Endothelial cell (in vitro differentiated cells): ENCODE results near the gene ODAD2. TPM values are rescaled to one million over a fixed set of nuclear protein-coding genes. Genes with fewer than 3 reads are reported as not detected.

Experiments used
- DNase-seq: peaks from one replicate; pipeline ENCODE4 v3.0.0; 2021; ENCODE audit warnings: low spot score
- H3K27ac Mint-ChIP-seq: one replicate; pipeline ENCODE4 v1.8.0; 2021; ENCODE audit warnings: mixed read lengths, inconsistent platforms; ENCODE audit not compliant: unreplicated experiment
- H3K27me3 Mint-ChIP-seq: one replicate; pipeline ENCODE4 v1.8.0; 2021; ENCODE audit warnings: mild to moderate bottlenecking, moderate library complexity, mixed read lengths, inconsistent platforms; ENCODE audit not compliant: unreplicated experiment
- H3K36me3 Mint-ChIP-seq: one replicate; pipeline ENCODE4 v1.8.0; 2021; ENCODE audit warnings: mild to moderate bottlenecking, low read depth, mixed read lengths, inconsistent platforms; ENCODE audit not compliant: unreplicated experiment
- H3K4me1 Mint-ChIP-seq: one replicate; pipeline ENCODE4 v1.8.0; 2021; ENCODE audit warnings: mild to moderate bottlenecking, mixed read lengths, inconsistent platforms; ENCODE audit not compliant: unreplicated experiment
- H3K4me3 Mint-ChIP-seq: one replicate; pipeline ENCODE4 v1.8.0; 2021; ENCODE audit warnings: mild to moderate bottlenecking, mixed read lengths, inconsistent platforms; ENCODE audit not compliant: unreplicated experiment
- H3K9me3 Mint-ChIP-seq: one replicate; pipeline ENCODE4 v1.8.0; 2021; ENCODE audit warnings: mixed read lengths, inconsistent platforms; ENCODE audit not compliant: unreplicated experiment
- CTCF ChIP-seq: fragments of 200-600 bp; sonication (generic); IDR thresholded peaks from one replicate; pipeline ENCODE4 v1.5.0; 2021; ENCODE audit warnings: antibody characterized with exemption; ENCODE audit not compliant: unreplicated experiment
- total RNA-seq: library from RNA; stranded (reverse); fragmentation: NEBNext Ultra II Directional; extraction: Animal tissue kit (Norgen Biotek cat#: 25700); gene quantifications from one replicate; pipeline ENCODE4 v1.2.1, GENCODE V29; 2021; ENCODE audit not compliant: unreplicated experiment

ODAD2 gene
- total RNA-seq, 1 donor from 2014 or later: 3.9 TPM

- peaks cover 4% of the 10 kb centered on the region for H3K36me3 Mint-ChIP-seq
- H3K27ac Mint-ChIP-seq: no peak overlapping the region
- H3K4me1 Mint-ChIP-seq: no peaks in the 10 kb centered on the region
- DNase-seq: no peak
- H3K27me3 Mint-ChIP-seq: no peaks in the 10 kb centered on the region
- no peak for TF ChIP-seq CTCF
- H3K4me3 Mint-ChIP-seq: no peak overlapping the region
- no peaks in the 10 kb centered on the region for H3K9me3 Mint-ChIP-seq
These were observed 164.4 kb downstream of the ODAD2 start for GRCh38 chr10:27834476-27834875.

GRCh38 chr10:27833792-27834191 lies 165.1 kb downstream of the ODAD2 start:
- Mint-ChIP-seq H3K4me1 (no peaks in the 10 kb centered on the region), H3K36me3 (peaks cover 4% of the 10 kb centered on the region), H3K27ac (no peak overlapping the region), H3K9me3 (no peaks in the 10 kb centered on the region), H3K27me3 (no peaks in the 10 kb centered on the region), H3K4me3 (no peak overlapping the region)
- TF ChIP-seq CTCF: no peak
- no peak for DNase-seq

GRCh38 chr10:27832826-27833225 lies 166.1 kb downstream of the ODAD2 start:
- no peak for TF ChIP-seq CTCF
- H3K9me3 Mint-ChIP-seq: no peaks in the 10 kb centered on the region
- peaks cover 4% of the 10 kb centered on the region for H3K36me3 Mint-ChIP-seq
- no peak overlapping the region for H3K4me3 Mint-ChIP-seq
- no peak overlapping the region for H3K27ac Mint-ChIP-seq
- DNase-seq: no peak
- no peaks in the 10 kb centered on the region for H3K4me1 Mint-ChIP-seq
- no peaks in the 10 kb centered on the region for H3K27me3 Mint-ChIP-seq

- TF ChIP-seq CTCF: no peak
These were observed 172.5 kb downstream of the ODAD2 start for GRCh38 chr10:27826369-27826768.

GRCh38 chr10:27822301-27822700 lies 176.6 kb downstream of the ODAD2 start:
- no peak overlapping the region for H3K27ac Mint-ChIP-seq
- H3K4me3 Mint-ChIP-seq: no peak overlapping the region
- no peaks in the 10 kb centered on the region for H3K36me3 Mint-ChIP-seq
- H3K9me3 Mint-ChIP-seq: no peaks in the 10 kb centered on the region
- H3K4me1 Mint-ChIP-seq: peaks cover 2% of the 10 kb centered on the region
- no peak for TF ChIP-seq CTCF
- no peak for DNase-seq
- H3K27me3 Mint-ChIP-seq: no peaks in the 10 kb centered on the region

More at GRCh38 chr10:27826369-27826768, 172.5 kb downstream of the ODAD2 start:
- Mint-ChIP-seq H3K4me3 (no peak overlapping the region), H3K27ac (no peak overlapping the region), H3K27me3 (no peaks in the 10 kb centered on the region), H3K4me1 (no peaks in the 10 kb centered on the region), H3K9me3 (no peaks in the 10 kb centered on the region), H3K36me3 (no peaks in the 10 kb centered on the region)
- DNase-seq: no peak
